Activated CD4-positive, alpha-beta memory T cell treated with anti-CD3 and anti-CD28 coated beads for 36 hours (primary cell): ENCODE results near the gene BAIAP2L1. TPM values are rescaled to one million over a fixed set of nuclear protein-coding genes. Genes with fewer than 3 reads are reported as not detected.

Source experiments
- CTCF ChIA-PET: fragments of 350-600 bp; sonication (Branson Sonifier 250); formaldehyde crosslinking; loops from one replicate; lab custom pipeline; 2021; ENCODE audit warnings: antibody characterized with exemption, inconsistent platforms; lab: Charles Lee
- POLR2A ChIA-PET: fragments of 350-600 bp; sonication (Branson Sonifier 250); formaldehyde crosslinking; loops from one replicate; lab custom pipeline; 2021; ENCODE audit warnings: antibody characterized with exemption; lab: Charles Lee
- DNase-seq: peaks from one replicate; pipeline ENCODE4 v3.0.0-alpha.2; 2020
- H3K27ac Mint-ChIP-seq: one replicate; pipeline ENCODE4 v1.8.0; 2021; ENCODE audit warnings: mixed read lengths
- H3K27me3 Mint-ChIP-seq: one replicate; pipeline ENCODE4 v1.8.0; 2021; ENCODE audit warnings: mixed read lengths
- H3K36me3 Mint-ChIP-seq: one replicate; pipeline ENCODE4 v1.8.0; 2021; ENCODE audit warnings: mixed read lengths
- H3K4me1 Mint-ChIP-seq: one replicate; pipeline ENCODE4 v1.8.0; 2021; ENCODE audit warnings: low read depth, mixed read lengths
- H3K4me3 Mint-ChIP-seq: one replicate; pipeline ENCODE4 v1.8.0; 2021; ENCODE audit warnings: mild to moderate bottlenecking, mixed read lengths
- H3K9me3 Mint-ChIP-seq: one replicate; pipeline ENCODE4 v1.8.0; 2021; ENCODE audit warnings: mixed read lengths
- intact Hi-C: fragments of 100-400 bp; cut with micrococcal nuclease; formaldehyde crosslinking; loops from one replicate; pipeline ENCODE4 v1.15.1; 2023
- total RNA-seq, 2 experiments: library from RNA; stranded (reverse); gene quantifications; one replicate each; pipeline ENCODE4 v1.2.3, GENCODE V29; 2021

The BAIAP2L1 gene
- total RNA-seq, 2 experiments from 2014 or later = 3.2 to 4.5 TPM

- no peaks in the 10 kb centered on the region for H3K27me3 Mint-ChIP-seq
- no peaks in the 10 kb centered on the region for H3K9me3 Mint-ChIP-seq
- CTCF ChIA-PET = interaction anchor here (0.6 kb wide), 1 partner anchor 107 kb away, joined by 5 read pairs; no protein-coding TSS in a partner anchor
- POLR2A ChIA-PET = no interaction called here
- peaks cover 2% of the 10 kb centered on the region for H3K36me3 Mint-ChIP-seq
- no peak for DNase-seq
- intact Hi-C loops = loop anchor here (1.0 kb wide), 1 partner anchor 107 kb away; the partner anchor contains the start of gene BAIAP2L1
- H3K4me3 Mint-ChIP-seq = no peak overlapping the region
- no peak overlapping the region for H3K27ac Mint-ChIP-seq
- H3K4me1 Mint-ChIP-seq = no peaks in the 10 kb centered on the region
Measured at GRCh38 chr7:98294326-98294725, 106.6 kb downstream of the BAIAP2L1 start.

- POLR2A ChIA-PET = no interaction called here
- Mint-ChIP-seq H3K9me3 (no peaks in the 10 kb centered on the region), H3K4me1 (no peaks in the 10 kb centered on the region), H3K27me3 (no peaks in the 10 kb centered on the region), H3K36me3 (peaks cover 2% of the 10 kb centered on the region), H3K4me3 (no peak overlapping the region), H3K27ac (no peak overlapping the region)
- intact Hi-C loops = loop anchor here (1.0 kb wide), 1 partner anchor 108 kb away; the partner anchor contains the start of gene BAIAP2L1
- CTCF ChIA-PET = no interaction called here
- DNase-seq = no peak
Measured at GRCh38 chr7:98293746-98294145, 107.1 kb downstream of the BAIAP2L1 start.

- H3K4me3 Mint-ChIP-seq = no peak overlapping the region
- CTCF ChIA-PET = no interaction called here
- peaks cover 2% of the 10 kb centered on the region for H3K36me3 Mint-ChIP-seq
- H3K4me1 Mint-ChIP-seq = no peaks in the 10 kb centered on the region
- no peaks in the 10 kb centered on the region for H3K9me3 Mint-ChIP-seq
- H3K27me3 Mint-ChIP-seq = no peaks in the 10 kb centered on the region
- POLR2A ChIA-PET = no interaction called here
- no peak overlapping the region for H3K27ac Mint-ChIP-seq
- intact Hi-C loops = no loop called here
- DNase-seq = no peak
Measured at GRCh38 chr7:98293265-98293664, 107.6 kb downstream of the BAIAP2L1 start.

- DNase-seq = no peak
- Mint-ChIP-seq H3K27ac (no peak overlapping the region), H3K9me3 (no peaks in the 10 kb centered on the region), H3K36me3 (peaks cover 2% of the 10 kb centered on the region), H3K4me3 (no peak overlapping the region), H3K4me1 (no peaks in the 10 kb centered on the region), H3K27me3 (no peaks in the 10 kb centered on the region)
- ChIA-PET POLR2A (no interaction called here), CTCF (no interaction called here)
- intact Hi-C loops = no loop called here
Measured at GRCh38 chr7:98291717-98292116, 109.2 kb downstream of the BAIAP2L1 start.

GRCh38 chr7:98289333-98289875, 111.5 kb downstream of the BAIAP2L1 start:
- Mint-ChIP-seq H3K27me3 (no peaks in the 10 kb centered on the region), H3K4me1 (peaks cover 8% of the 10 kb centered on the region), H3K9me3 (no peaks in the 10 kb centered on the region), H3K4me3 (no peak overlapping the region), H3K27ac (no peak overlapping the region), H3K36me3 (peaks cover 2% of the 10 kb centered on the region)
- DNase-seq = no peak
- intact Hi-C loops = no loop called here
- ChIA-PET POLR2A (no interaction called here), CTCF (no interaction called here)

GRCh38 chr7:98288064-98288823, 112.6 kb downstream of the BAIAP2L1 start:
- Mint-ChIP-seq H3K4me3 (no peak overlapping the region), H3K4me1 (peaks cover 20% of the 10 kb centered on the region), H3K27ac (no peak overlapping the region), H3K9me3 (no peaks in the 10 kb centered on the region), H3K27me3 (no peaks in the 10 kb centered on the region), H3K36me3 (peaks cover 2% of the 10 kb centered on the region)
- intact Hi-C loops = no loop called here
- CTCF ChIA-PET = no interaction called here
- DNase-seq = no peak
- POLR2A ChIA-PET = no interaction called here

GRCh38 chr7:98287486-98287959, 113.4 kb downstream of the BAIAP2L1 start:
- no peak overlapping the region for H3K4me3 Mint-ChIP-seq
- ChIA-PET POLR2A (no interaction called here), CTCF (no interaction called here)
- H3K27ac Mint-ChIP-seq = no peak overlapping the region
- peaks cover 4% of the 10 kb centered on the region for H3K36me3 Mint-ChIP-seq
- no peaks in the 10 kb centered on the region for H3K27me3 Mint-ChIP-seq
- H3K9me3 Mint-ChIP-seq = no peaks in the 10 kb centered on the region
- intact Hi-C loops = no loop called here
- no peak for DNase-seq
- peaks cover 27% of the 10 kb centered on the region for H3K4me1 Mint-ChIP-seq

GRCh38 chr7:98286701-98287485, 114.0 kb downstream of the BAIAP2L1 start:
- peaks cover 30% of the 10 kb centered on the region for H3K4me1 Mint-ChIP-seq
- intact Hi-C loops = no loop called here
- H3K27ac Mint-ChIP-seq = no peak overlapping the region

GRCh38 chr7:98286093-98286539, 114.8 kb downstream of the BAIAP2L1 start:
- Mint-ChIP-seq H3K4me3 (no peak overlapping the region), H3K27me3 (no peaks in the 10 kb centered on the region), H3K9me3 (no peaks in the 10 kb centered on the region), H3K4me1 (peaks cover 30% of the 10 kb centered on the region), H3K36me3 (peaks cover 2% of the 10 kb centered on the region), H3K27ac (no peak overlapping the region)
- intact Hi-C loops = no loop called here
- CTCF ChIA-PET = no interaction called here
- no peak for DNase-seq
- POLR2A ChIA-PET = no interaction called here

More at GRCh38 chr7:98286701-98287485, 114.0 kb downstream of the BAIAP2L1 start:
- H3K27me3 Mint-ChIP-seq = no peaks in the 10 kb centered on the region
- no peaks in the 10 kb centered on the region for H3K9me3 Mint-ChIP-seq
- peaks cover 2% of the 10 kb centered on the region for H3K36me3 Mint-ChIP-seq
- no peak for DNase-seq
- ChIA-PET POLR2A (no interaction called here), CTCF (no interaction called here)
- no peak overlapping the region for H3K4me3 Mint-ChIP-seq

GRCh38 chr7:98285157-98286092, 115.5 kb downstream of the BAIAP2L1 start:
- H3K27ac Mint-ChIP-seq = no peak overlapping the region

GRCh38 chr7:98284335-98285036, 116.4 kb downstream of the BAIAP2L1 start:
- ChIA-PET POLR2A (no interaction called here), CTCF (no interaction called here)
- no peak for DNase-seq
- H3K9me3 Mint-ChIP-seq = no peaks in the 10 kb centered on the region
- H3K27ac Mint-ChIP-seq = no peak overlapping the region
- no peaks in the 10 kb centered on the region for H3K27me3 Mint-ChIP-seq
- peaks cover 2% of the 10 kb centered on the region for H3K36me3 Mint-ChIP-seq
- no peak overlapping the region for H3K4me3 Mint-ChIP-seq
- H3K4me1 Mint-ChIP-seq = peaks cover 32% of the 10 kb centered on the region
- intact Hi-C loops = loop anchor here (5.0 kb wide), 1 partner anchor 133 kb away; no protein-coding TSS in a partner anchor

More at GRCh38 chr7:98285157-98286092, 115.5 kb downstream of the BAIAP2L1 start:
- Mint-ChIP-seq H3K27me3 (no peaks in the 10 kb centered on the region), H3K4me3 (no peak overlapping the region), H3K4me1 (peaks cover 32% of the 10 kb centered on the region), H3K9me3 (no peaks in the 10 kb centered on the region), H3K36me3 (peaks cover 2% of the 10 kb centered on the region)
- POLR2A ChIA-PET = no interaction called here
- DNase-seq = no peak
- intact Hi-C loops = no loop called here
- CTCF ChIA-PET = no interaction called here
